ENCODE measurements around the gene TMTC3.
"Not testable (repeated sequence)": the region's sequence is repeated elsewhere in the genome, so short reads cannot be mapped to it uniquely, and the experiment has no call there.

TMTC3 gene

DNA sequence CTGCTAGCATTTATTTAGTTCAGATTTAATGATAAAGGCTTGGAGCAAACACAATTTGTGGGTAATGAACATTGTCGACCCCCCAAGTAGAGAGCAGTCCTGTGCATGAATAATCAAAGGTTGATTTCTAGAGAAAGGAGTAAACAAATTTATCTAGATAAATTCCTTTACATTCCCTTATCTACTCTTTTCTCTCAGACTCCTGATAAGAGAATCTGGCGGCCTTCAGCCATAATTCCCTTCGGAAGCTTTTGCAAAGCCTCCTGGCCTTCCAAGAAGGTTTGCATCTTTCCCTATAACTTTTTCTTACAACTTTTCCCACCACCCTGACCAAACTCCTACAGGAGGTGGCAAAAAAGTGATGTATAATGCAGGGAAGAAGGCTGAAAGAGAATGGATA is 42.1 kb downstream of the TMTC3 start:
- peak; percentile 36 for FAIRE-seq
- TF ChIP-seq POLR2A (IDR thresholded peaks at IDR 0.05; ENCODE audit: low read depth, low read length), result no peak
- DNase-seq (ENCODE audit: insufficient read length, low spot score), result no peak

DNA sequence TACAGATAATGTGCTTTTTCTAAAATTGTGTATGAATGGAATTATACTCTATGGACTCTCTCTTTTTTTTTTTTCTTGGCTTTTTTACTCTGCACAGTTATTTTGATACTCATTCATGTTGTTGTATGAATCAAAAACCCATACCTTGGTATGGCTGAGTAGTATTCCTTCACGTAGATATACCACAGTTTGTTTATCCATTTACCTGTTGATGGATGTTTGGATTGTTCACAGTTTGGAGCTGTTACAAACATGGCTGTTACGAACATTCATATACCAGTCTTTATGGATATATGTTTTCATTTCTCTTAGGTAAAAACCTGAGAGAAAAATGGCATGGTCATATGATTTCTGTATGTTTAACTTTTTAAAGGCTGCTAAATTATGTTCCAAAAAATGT is 43.2 kb downstream of the TMTC3 start:
- DNase-seq (ENCODE audit: insufficient read length, low spot score), result no peak
- no peak for FAIRE-seq
- TF ChIP-seq POLR2A (IDR thresholded peaks at IDR 0.05; ENCODE audit: low read depth, low read length), result no peak

DNA sequence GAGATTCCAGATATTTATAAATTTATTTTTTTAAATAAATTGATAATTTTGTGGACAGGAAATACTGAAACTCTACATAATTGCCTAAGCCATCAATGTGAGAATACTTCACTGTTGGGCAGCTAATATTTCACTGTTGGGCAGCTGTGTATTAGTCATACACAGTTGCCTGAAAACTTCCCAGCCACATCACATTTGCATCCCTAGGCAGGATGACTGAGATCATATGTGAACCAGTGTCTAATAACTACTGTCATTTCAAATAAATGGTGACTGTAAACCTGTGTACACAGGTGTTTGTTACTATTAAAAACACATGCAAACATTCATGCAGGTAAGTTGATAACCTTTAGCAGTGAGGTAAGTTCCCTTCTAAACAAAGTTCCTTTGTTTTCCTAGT is 43.9 kb downstream of the TMTC3 start:
- DNase-seq (ENCODE audit: insufficient read length, low spot score), result peak; percentile 5
- TF ChIP-seq POLR2A (IDR thresholded peaks at IDR 0.05; ENCODE audit: low read depth, low read length), result no peak
- FAIRE-seq, result peak; percentile 96

DNA sequence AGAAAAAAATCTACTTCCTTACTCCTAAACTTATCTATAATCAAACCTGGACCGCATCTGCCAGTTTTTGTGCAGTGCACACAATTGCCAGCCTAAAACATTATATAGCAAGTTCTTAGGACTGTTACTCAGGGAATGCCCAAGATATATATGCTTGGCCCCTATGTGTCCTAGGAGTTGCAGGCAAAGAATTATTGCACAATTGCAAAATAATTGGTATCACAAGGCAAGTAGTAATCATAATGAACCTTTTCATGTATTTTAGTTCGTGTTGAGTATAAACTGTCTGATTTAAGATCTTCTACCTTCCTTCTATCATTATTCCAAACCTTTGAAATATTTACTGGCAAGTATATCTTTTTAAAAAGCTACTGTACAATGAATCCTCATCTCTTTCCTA is 45.5 kb downstream of the TMTC3 start:
- DNase-seq (ENCODE audit: insufficient read length, low spot score) (no peak), FAIRE-seq (peak; percentile 69)
- TF ChIP-seq POLR2A (IDR thresholded peaks at IDR 0.05; ENCODE audit: low read depth, low read length), result no peak

DNA sequence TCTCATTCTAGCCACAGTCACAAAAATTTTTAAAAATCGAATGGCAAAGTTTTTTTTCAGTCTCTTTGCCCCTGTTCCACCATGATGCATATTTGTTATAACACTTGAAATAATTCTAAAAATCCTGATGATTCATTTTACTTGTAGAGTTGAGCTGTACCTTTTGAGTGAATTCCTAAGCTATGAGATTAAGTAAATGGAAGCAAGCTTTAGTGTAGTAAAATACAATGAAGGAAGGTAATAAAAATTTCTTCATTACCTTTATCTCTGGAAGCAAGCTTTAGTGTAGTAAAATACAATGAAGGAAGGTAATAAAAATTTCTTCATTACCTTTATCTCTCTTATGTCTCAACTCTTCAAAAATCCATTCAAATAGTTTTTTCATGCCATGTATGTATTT is 46.1 kb downstream of the TMTC3 start:
- DNase-seq (ENCODE audit: insufficient read length, low spot score), result peak; percentile 8
- FAIRE-seq, result peak; percentile 90
- no peak for TF ChIP-seq POLR2A (IDR thresholded peaks at IDR 0.05; ENCODE audit: low read depth, low read length)

DNA sequence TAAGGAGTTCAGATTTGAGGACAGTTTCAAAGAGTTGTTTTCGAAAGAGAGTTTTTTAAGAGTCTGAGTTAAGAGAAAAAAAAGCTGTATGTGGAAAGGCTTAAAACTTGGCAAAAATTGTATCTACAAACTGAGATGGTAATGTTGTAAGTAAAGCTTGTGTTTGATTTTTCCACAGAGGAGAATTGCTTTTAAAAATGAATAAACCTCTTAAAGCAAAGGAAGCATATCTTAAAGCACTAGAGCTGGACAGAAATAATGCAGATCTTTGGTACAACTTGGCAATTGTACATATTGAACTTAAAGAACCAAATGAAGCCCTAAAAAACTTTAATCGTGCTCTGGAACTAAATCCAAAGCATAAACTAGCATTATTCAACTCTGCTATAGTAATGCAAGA is 50.3 kb downstream of the TMTC3 start:
- no peak for FAIRE-seq

DNA sequence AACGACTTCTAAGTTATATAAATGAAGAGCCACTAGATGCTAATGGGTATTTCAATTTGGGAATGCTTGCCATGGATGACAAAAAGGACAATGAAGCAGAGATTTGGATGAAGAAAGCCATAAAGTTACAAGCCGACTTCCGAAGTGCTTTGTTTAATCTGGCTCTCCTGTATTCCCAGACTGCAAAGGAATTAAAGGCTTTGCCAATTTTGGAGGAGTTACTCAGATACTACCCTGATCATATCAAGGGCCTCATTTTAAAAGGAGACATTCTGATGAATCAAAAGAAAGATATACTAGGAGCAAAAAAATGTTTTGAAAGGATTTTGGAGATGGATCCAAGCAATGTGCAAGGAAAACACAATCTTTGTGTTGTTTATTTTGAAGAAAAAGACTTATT is 52.8 kb downstream of the TMTC3 start:
- FAIRE-seq, result no peak
- no peak for TF ChIP-seq POLR2A (IDR thresholded peaks at IDR 0.05; ENCODE audit: low read depth, low read length)

More for the DNA sequence above, 50.3 kb downstream of the TMTC3 start:
- TF ChIP-seq POLR2A (IDR thresholded peaks at IDR 0.05; ENCODE audit: low read depth, low read length), result no peak
- no peak for DNase-seq (ENCODE audit: insufficient read length, low spot score)

DNA sequence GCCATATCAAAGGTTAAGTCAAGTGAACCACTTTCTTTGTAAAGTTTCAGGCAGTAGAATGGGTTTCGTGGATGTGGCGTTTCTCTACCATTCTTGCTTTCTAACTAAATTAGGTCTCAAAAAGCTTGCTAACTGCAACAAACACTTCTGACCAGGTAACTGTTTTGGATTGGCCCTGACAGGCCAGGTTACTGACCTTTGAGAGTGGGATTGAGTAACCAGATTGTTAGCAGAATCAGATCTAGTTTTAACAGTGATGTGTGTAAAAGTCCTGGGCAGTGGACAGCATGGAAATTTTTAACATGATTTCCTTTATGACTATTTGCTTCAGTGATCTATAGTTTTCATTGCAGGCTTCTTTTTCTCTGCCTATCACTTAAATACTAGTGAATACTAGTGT is 57.9 kb downstream of the TMTC3 start:
- TF ChIP-seq POLR2A (IDR thresholded peaks at IDR 0.05; ENCODE audit: low read depth, low read length), result no peak
- peak; percentile 43 for FAIRE-seq

More for the DNA sequence above, 52.8 kb downstream of the TMTC3 start:
- no peak for DNase-seq (ENCODE audit: insufficient read length, low spot score)

DNA sequence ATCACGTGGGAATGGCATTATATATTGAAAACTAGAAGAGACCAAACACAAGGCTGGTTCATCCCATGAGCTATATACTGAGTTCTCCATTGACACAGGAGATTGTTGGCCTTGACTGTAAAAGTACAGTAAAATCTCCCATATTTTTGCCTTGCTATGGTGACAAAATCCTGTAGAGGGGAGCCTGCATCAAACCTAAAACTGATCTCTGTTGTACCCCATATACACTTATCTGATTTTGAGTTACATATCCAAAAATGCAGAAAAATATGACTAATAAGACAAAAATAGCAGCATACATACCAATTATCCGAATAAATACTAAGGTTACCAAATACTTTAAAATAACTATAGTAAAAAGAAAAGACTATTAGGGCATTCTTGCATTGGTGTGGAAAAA is 60.4 kb downstream of the TMTC3 start:
- FAIRE-seq, result no peak
- no peak for TF ChIP-seq POLR2A (IDR thresholded peaks at IDR 0.05; ENCODE audit: low read depth, low read length)
- DNase-seq (ENCODE audit: insufficient read length, low spot score), result no peak

More for the DNA sequence above, 57.9 kb downstream of the TMTC3 start:
- no peak for DNase-seq (ENCODE audit: insufficient read length, low spot score)

DNA sequence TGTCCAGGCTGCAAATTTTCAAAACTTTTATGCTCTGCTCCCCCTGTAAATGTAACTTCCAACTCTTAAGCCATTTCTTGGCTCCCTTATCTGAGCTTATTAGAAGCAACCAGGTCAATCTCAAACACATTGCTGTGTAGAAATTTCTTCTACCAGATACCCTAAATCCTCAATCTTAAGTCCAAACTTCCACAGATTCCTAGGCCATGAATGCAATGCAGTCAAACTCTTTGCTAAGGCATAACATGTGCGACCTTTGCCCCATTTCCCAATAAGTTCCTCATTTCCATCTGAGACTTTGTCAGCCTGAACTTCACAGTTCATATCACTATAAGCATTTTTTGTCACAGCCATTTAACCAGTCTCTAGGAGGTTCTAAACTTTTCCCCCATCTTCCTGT is 64.5 kb downstream of the TMTC3 start:
- DNase-seq (ENCODE audit: insufficient read length, low spot score), result no peak
- no peak for FAIRE-seq
- no peak for TF ChIP-seq POLR2A (IDR thresholded peaks at IDR 0.05; ENCODE audit: low read depth, low read length)

DNA sequence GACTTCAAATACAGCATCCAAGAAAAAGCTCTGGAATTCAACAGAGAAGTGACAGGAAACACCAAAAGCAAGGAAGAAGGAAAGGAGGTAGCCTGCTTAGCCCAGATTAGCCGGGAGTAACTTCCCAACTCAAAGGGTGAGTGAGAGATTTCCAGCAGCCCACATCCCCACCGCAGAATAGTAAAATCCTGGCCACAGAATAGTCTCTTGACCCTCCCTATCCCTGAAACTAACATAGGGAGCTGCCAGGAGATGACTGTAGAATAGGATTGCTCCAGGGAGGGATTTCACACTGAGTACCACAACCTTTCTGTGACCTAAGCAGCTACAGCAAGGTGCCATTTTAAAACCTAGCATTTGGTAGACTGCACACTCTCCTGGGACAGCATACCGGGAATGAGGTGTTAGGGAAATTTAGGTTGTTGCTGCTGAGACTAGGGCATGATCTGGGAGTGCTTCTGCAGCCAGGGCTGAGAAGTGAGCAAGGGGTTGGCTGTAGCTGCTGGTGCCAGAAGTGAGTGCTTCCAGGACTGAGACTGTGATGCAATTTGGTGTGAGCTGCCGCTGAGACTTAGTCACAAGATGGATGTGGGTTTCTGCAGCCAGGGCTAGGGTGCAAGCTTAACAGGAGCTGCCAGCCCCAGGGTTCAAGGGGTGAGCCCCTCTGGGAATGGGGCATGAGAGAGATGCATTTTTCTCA is 66.0 kb downstream of the TMTC3 start:
- FAIRE-seq (peak; percentile 50), DNase-seq (ENCODE audit: insufficient read length, low spot score) (peak; percentile 13)
- no peak for TF ChIP-seq POLR2A (IDR thresholded peaks at IDR 0.05; ENCODE audit: low read depth, low read length)

DNA sequence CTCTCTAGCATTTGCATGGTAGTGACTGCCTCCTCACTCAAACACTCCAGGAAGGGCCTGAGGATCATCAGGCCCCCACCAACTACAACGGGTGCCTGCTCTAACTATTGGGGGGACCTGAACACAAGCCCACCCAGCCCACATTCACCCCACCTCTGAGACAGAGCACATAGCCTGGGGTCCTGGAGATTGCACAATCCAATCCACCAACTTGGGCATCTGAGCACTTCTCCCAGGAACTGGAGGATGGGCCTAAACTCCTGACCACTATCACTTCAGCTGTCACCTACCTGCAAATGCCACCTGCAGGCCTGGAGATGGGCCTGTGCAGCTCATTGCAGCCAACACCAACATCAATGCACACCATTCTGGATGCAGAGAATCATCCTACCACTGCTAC is 66.6 kb downstream of the TMTC3 start:
- no peak for DNase-seq (ENCODE audit: insufficient read length, low spot score)
- FAIRE-seq, result no peak
- no peak for TF ChIP-seq POLR2A (IDR thresholded peaks at IDR 0.05; ENCODE audit: low read depth, low read length)

DNA sequence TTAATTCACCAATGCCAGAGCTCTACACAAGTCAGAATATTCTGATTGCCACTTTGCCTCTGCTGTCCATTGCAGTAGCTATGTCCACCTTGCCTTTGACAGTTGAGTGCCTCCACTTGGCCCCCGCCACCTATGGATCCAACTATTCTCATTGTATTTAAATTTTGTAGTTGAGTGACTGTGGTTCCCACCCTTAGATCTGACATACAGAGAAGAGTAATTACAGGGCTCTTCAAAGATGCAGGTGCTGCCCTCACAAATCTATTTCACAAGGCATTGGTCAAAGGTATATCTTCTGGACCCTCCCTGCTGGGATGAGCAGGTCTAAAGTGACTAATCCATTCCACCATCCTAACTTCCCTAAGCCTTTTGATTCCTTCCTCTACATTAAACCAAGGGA is 68.2 kb downstream of the TMTC3 start:
- not testable (repeated sequence) for DNase-seq (ENCODE audit: insufficient read length, low spot score)

DNA sequence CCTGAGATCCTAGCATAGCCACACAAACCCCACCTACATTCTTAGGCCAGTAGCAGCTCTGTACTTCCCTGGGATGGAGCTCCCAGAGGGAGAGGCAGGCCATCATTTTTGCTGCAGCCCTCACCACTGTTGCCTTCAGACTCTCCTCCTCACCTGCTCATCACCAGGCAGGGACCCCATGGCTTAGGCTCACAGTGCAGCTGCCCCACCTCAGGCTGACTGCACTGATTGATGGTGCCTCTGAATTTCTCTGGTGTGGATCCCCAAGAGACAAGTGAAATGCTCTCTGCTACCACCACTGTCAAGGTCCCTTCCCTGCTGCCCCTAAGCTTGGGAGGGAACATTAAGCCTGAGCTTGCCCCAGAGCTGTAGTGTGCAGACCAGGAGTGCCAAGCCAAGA is 76.2 kb downstream of the TMTC3 start:
- TF ChIP-seq POLR2A (IDR thresholded peaks at IDR 0.05; ENCODE audit: low read depth, low read length), result no peak
- no peak for DNase-seq (ENCODE audit: insufficient read length, low spot score)
- no peak for FAIRE-seq

More for the DNA sequence above, 68.2 kb downstream of the TMTC3 start:
- not testable (repeated sequence) for FAIRE-seq

DNA sequence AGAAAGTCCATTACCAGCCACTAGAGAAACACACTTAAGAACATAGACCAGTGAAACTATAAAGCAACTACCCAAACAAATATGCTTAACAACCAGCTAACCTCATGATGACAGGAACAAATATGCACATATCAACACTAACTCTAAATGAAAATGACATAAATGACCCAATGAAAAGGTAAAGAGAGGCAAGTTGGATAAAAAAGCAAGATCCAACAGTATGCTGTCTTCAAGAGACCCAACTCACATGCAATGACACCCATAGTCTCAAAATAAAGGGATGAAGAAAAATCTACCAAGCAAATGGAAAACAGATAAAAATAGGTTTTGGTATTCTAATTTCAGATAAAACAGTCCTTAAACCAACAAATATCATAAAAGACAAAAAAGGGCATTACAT is 77.8 kb downstream of the TMTC3 start:
- FAIRE-seq, result no peak
- TF ChIP-seq POLR2A (IDR thresholded peaks at IDR 0.05; ENCODE audit: low read depth, low read length), result no peak
- DNase-seq (ENCODE audit: insufficient read length, low spot score), result no peak

DNA sequence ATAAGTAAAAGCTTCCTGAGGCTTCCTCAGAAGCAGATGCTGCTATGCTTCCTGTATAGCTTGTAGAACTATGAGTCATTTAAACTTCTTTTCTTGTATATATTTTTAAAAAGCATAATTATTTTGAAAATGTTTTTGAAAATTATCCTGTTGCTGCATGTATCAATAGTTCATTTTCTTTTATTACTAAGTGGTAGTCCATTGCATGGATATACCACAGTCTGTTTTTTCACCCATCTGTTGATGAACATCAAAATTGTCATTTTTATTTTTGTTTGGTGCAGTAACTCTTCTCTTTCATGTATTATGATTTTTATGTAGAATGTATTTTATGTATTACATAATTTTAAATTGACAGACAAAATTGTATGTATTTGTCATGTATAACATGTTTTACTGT is 81.4 kb downstream of the TMTC3 start:
- FAIRE-seq (no peak), DNase-seq (ENCODE audit: insufficient read length, low spot score) (no peak)
- TF ChIP-seq POLR2A (IDR thresholded peaks at IDR 0.05; ENCODE audit: low read depth, low read length), result no peak

All from H54 (cell line).